Lung (tissue), 12 donors: ENCODE measurements around the gene COL4A4. TPM values are rescaled to one million over a fixed set of nuclear protein-coding genes. Genes with fewer than 3 reads are reported as not detected.

Source experiments
- ATAC-seq: fragments of 200-7000 bp; cut with Tn5 transposase; one replicate; pipeline ENCODE4 v1.9.1; 2020; ENCODE audit warnings: moderate number of reproducible peaks; ENCODE audit not compliant: insufficient read depth, low FRiP score
- DNase-seq, 3 donors: peaks; one replicate each; pipeline ENCODE4 v3.0.0-alpha.2; 2013 to 2017
- H3K27ac ChIP-seq, 2 donors: one replicate each; pipeline ENCODE4 v1.5.1; 2013; ENCODE audit warnings: mild to moderate bottlenecking in 2 of 2, moderate library complexity in 2 of 2, control low read depth in 1 of 2, inconsistent platforms in 1 of 2, low read depth in 1 of 2, low read length in 1 of 2
- H3K27me3 ChIP-seq, 3 donors: one replicate each; pipeline ENCODE4 v1.5.1; 2013; ENCODE audit warnings: low read length in 2 of 3; ENCODE audit not compliant: control insufficient read depth in 3 of 3, insufficient read depth in 3 of 3
- H3K36me3 ChIP-seq, 4 donors: one replicate each; pipeline ENCODE4 v1.5.1; 2013; ENCODE audit warnings: low read length in 4 of 4, mild to moderate bottlenecking in 1 of 4, moderate library complexity in 1 of 4; ENCODE audit not compliant: control insufficient read depth in 4 of 4, insufficient read depth in 4 of 4
- H3K4me1 ChIP-seq, 5 donors: one replicate each; pipeline ENCODE4 v1.5.1; 2013; ENCODE audit warnings: low read length in 5 of 5, mild to moderate bottlenecking in 2 of 5, moderate library complexity in 1 of 5; ENCODE audit not compliant: control insufficient read depth in 5 of 5, insufficient read depth in 5 of 5
- H3K4me3 ChIP-seq: one replicate; pipeline ENCODE4 v1.5.1; 2013; ENCODE audit warnings: mild to moderate bottlenecking, control low read depth, moderate library complexity
- H3K9ac ChIP-seq, 2 donors: one replicate each; pipeline ENCODE4 v1.5.1; 2013; ENCODE audit warnings: low read length in 2 of 2, control low read depth in 1 of 2; ENCODE audit not compliant: insufficient read depth in 1 of 2
- H3K9me3 ChIP-seq, 4 donors: one replicate each; pipeline ENCODE4 v1.5.1; 2013; ENCODE audit warnings: low read length in 3 of 4, mild to moderate bottlenecking in 1 of 4, moderate library complexity in 1 of 4; ENCODE audit not compliant: control insufficient read depth in 4 of 4, insufficient read depth in 3 of 4
- CTCF ChIP-seq: IDR thresholded peaks from 2 replicates; pipeline ENCODE4 v1.5.1; 2012; ENCODE audit warnings: mild to moderate bottlenecking; ENCODE audit errors: control extremely low read depth, extremely low read depth
- WGBS, 2 donors: extraction: QIAGEN DNeasy Blood & Tissue Kit; methylation state at CpG; one replicate each; pipeline ENCODE4 v1.1.7; 2013; 5-methylcytosine and 5-hydroxymethylcytosine counted together
- polyA plus RNA-seq, 2 donors: library from polyadenylated mRNA; stranded (reverse); fragments of 200-250 nt; gene quantifications; one replicate each; pipeline ENCODE4 v1.2.1, GENCODE V29; 2013
- total RNA-seq, 2 donors: library from RNA; depleted of rRNA in 1 of 2; stranded (reverse); fragments of >200 nt in 1 of 2; gene quantifications; one replicate each; pipeline ENCODE4 v1.2.1, GENCODE V29; 2014 to 2021
- donor health status: control.
- donor health status: control.
- donor health status: Bipolar disorder and iron deficiency.
- donor health status: healthy.
- donor health status: DM: yes; HTN: yes; CAD: no.

COL4A4 gene
- total and polyA plus RNA-seq, 4 donors, result 2.7 to 20.1 (median 9.8) TPM

GRCh38 chr2:226981791-226982326 is 182.1 kb downstream of the COL4A4 start:
- DNase-seq (no peak), ATAC-seq (no peak)
- Histone ChIP-seq H3K4me1 (peaks cover 0 to 16% (median 13%) of the 10 kb centered on the region in 5 donors), H3K9me3 (no peaks in the 10 kb centered on the region), H3K36me3 (no peaks in the 10 kb centered on the region), H3K27me3 (no peaks in the 10 kb centered on the region), H3K4me3 (no peak overlapping the region), H3K9ac (no peak overlapping the region), H3K27ac (no peak overlapping the region)
- 71 to 81% methylated on average over 3 of the region's 3 CpGs for WGBS, 2 donors
- TF ChIP-seq CTCF, result no peak

- TF ChIP-seq CTCF, result no peak
- H3K9ac ChIP-seq, result no peak overlapping the region
- ATAC-seq, result no peak
- no peak overlapping the region for H3K27ac ChIP-seq
- peaks cover 0 to 10% (median 2%) of the 10 kb centered on the region in 5 donors for H3K4me1 ChIP-seq
- H3K9me3 ChIP-seq, result no peaks in the 10 kb centered on the region
- H3K27me3 ChIP-seq, result no peaks in the 10 kb centered on the region
- H3K4me3 ChIP-seq, result no peak overlapping the region
- 95 to 96% methylated on average over 4 of the region's 4 CpGs for WGBS, 2 donors
- no peak for DNase-seq
- no peaks in the 10 kb centered on the region for H3K36me3 ChIP-seq
Observed at GRCh38 chr2:226979004-226979403, 185.0 kb downstream of the COL4A4 start.

GRCh38 chr2:226978300-226978699 is 185.7 kb downstream of the COL4A4 start:
- no peak overlapping the region for H3K27ac ChIP-seq
- no peaks in the 10 kb centered on the region for H3K9me3 ChIP-seq
- no peak overlapping the region for H3K4me3 ChIP-seq
- ATAC-seq (no peak), DNase-seq (no peak)
- no peaks in the 10 kb centered on the region for H3K36me3 ChIP-seq
- 95 to 96% methylated on average over 7 of the region's 7 CpGs for WGBS, 2 donors
- H3K9ac ChIP-seq, result no peak overlapping the region
- TF ChIP-seq CTCF, result no peak
- H3K27me3 ChIP-seq, result no peaks in the 10 kb centered on the region
- H3K4me1 ChIP-seq, result peaks cover 0 to 10% (median 0%) of the 10 kb centered on the region in 5 donors

- WGBS, 2 donors, result 56 to 72% methylated on average over 2 of the region's 2 CpGs
- Histone ChIP-seq H3K4me3 (no peak overlapping the region), H3K9me3 (no peaks in the 10 kb centered on the region), H3K27ac (no peak overlapping the region), H3K9ac (no peak overlapping the region), H3K4me1 (peaks cover 0 to 10% (median 0%) of the 10 kb centered on the region in 5 donors), H3K27me3 (no peaks in the 10 kb centered on the region), H3K36me3 (no peaks in the 10 kb centered on the region)
- no peak for TF ChIP-seq CTCF
- peak in 2 of 3 donors; percentile 15 to 34 for DNase-seq
- ATAC-seq, result no peak
Observed at GRCh38 chr2:226977775-226978190, 186.2 kb downstream of the COL4A4 start.
